K562 (cell line): ENCODE data around the gene KLHL14. TPM values are rescaled to one million over a fixed set of nuclear protein-coding genes. Genes with fewer than 3 reads are reported as not detected.

ENCODE experiments used
- EWSR1 ChIP-seq: fragments of 450-650 bp; IDR thresholded peaks from 2 replicates; pipeline ENCODE4 v1.6.1; 2018; ENCODE audit warnings: borderline replicate concordance, mild to moderate bottlenecking, low read depth, moderate library complexity; ENCODE audit not compliant: partially characterized antibody
- HDAC6 ChIP-seq: IDR thresholded peaks from 2 replicates; pipeline ENCODE4 v1.6.1; 2012; ENCODE audit warnings: low read depth, mild to moderate bottlenecking, control low read depth, inconsistent platforms, low read length, moderate library complexity
- HNRNPL ChIP-seq: fragments of 200-400 bp; formaldehyde crosslinking; IDR thresholded peaks from 2 replicates; pipeline ENCODE4 v1.6.1; 2017; ENCODE audit warnings: low read depth, mild to moderate bottlenecking, low read length
- SAFB2 ChIP-seq: fragments of 200-400 bp; formaldehyde crosslinking; IDR thresholded peaks from 2 replicates; pipeline ENCODE4 v1.6.1; 2018; ENCODE audit warnings: borderline replicate concordance, low read length, low read depth, moderate library complexity; ENCODE audit not compliant: severe bottlenecking
- STAT5A ChIP-seq: IDR thresholded peaks from 2 replicates; pipeline ENCODE4 v1.6.1; 2012; ENCODE audit warnings: low read length, inconsistent platforms, borderline replicate concordance
- TAF9B ChIP-seq: fragments of 450-650 bp; IDR thresholded peaks from 2 replicates; pipeline ENCODE4 v1.6.1; 2018; ENCODE audit warnings: mild to moderate bottlenecking; ENCODE audit not compliant: partially characterized antibody
- THRAP3 ChIP-seq: fragments of 450-650 bp; IDR thresholded peaks from 2 replicates; pipeline ENCODE4 v1.6.1; 2016; ENCODE audit warnings: mild to moderate bottlenecking, inconsistent platforms, borderline replicate concordance
- XRCC3 ChIP-seq: fragments of 450-650 bp; IDR thresholded peaks from 2 replicates; pipeline ENCODE4 v1.6.1; 2017; ENCODE audit warnings: mild to moderate bottlenecking, moderate library complexity
- ZKSCAN3 ChIP-seq: fragments of 250-450 bp; sonication (Bioruptor Pico); IDR thresholded peaks from 2 replicates; pipeline ENCODE4 v1.4.0; 2020
- ZMIZ1 ChIP-seq, 2 experiments: fragments of 150-350 bp in 1 of 2; IDR thresholded peaks; 2 replicates each; pipeline ENCODE4 v1.6.1; 2012 to 2016; ENCODE audit warnings: low read depth in 2 of 2, low read length in 2 of 2, mild to moderate bottlenecking in 1 of 2, moderate library complexity in 1 of 2
- ZNF24 ChIP-seq: fragments of 450-650 bp; IDR thresholded peaks from 2 replicates; pipeline ENCODE4 v1.6.1; 2016
- ZNF436 ChIP-seq: fragments of 250-450, 450-650 bp; sonication (Bioruptor Pico); formaldehyde crosslinking; IDR thresholded peaks from 2 replicates; pipeline ENCODE4 v1.7.0; 2020; ENCODE audit warnings: mild to moderate bottlenecking
- polyA plus RNA-seq, 8 experiments: library from polyadenylated mRNA; depleted of rRNA in 4 of 8; stranded (reverse) in 5 of 8; unstranded in 3 of 8; fragments of >200 nt; fragmentation: Nextera tagmentation in 2 of 8; fragmentation: Illumina TruSeq in 1 of 8; extraction: Ambion mirVana in 2 of 8; extraction: Trizol in 1 of 8; gene quantifications; 2 replicates each; pipeline versions ENCODE4 v1.2.1 to v1.2.3, GENCODE V29; 2011 to 2014; ENCODE audit warnings: inconsistent platforms in 1 of 8, missing spikeins in 1 of 8
- total RNA-seq, 7 experiments: library from RNA; depleted of rRNA in 6 of 7; stranded (reverse); fragments of >200 nt in 6 of 7; fragmentation: Illumina TruSeq in 2 of 7; extraction: Trizol in 2 of 7; gene quantifications; 2 replicates each; pipeline versions ENCODE4 v1.2.1 to v1.2.3, GENCODE V29; 2011 to 2021; ENCODE audit warnings: low replicate concordance in 1 of 7
- TF ChIP-seq, protein P1 (sequence below), 2 experiments: IDR thresholded peaks; 2 replicates each; pipeline ENCODE4 v1.6.1; 2012; ENCODE audit warnings: improper control_type of control experiment in 2 of 2, low read depth in 2 of 2, low read length in 2 of 2, borderline replicate concordance in 1 of 2
- TF ChIP-seq, protein P2 (sequence below): fragments of 450-650 bp; IDR thresholded peaks from 2 replicates; pipeline ENCODE4 v1.6.1; 2018; ENCODE audit warnings: mild to moderate bottlenecking, low read depth; ENCODE audit not compliant: partially characterized antibody

KLHL14 gene
- total and polyA plus RNA-seq, 9 of the 15 experiments (the other 6 are each of a cell fraction or from before 2014, with no cell fraction given) = not detected

- TF ChIP-seq ZMIZ1 (IDR thresholded peaks at IDR 0.05; ENCODE audit: low read depth in 2 of 2, low read length in 2 of 2) (no peak), HNRNPL (no peak), TAF9B (no peak), SAFB2 (no peak), EWSR1 (no peak), ZNF436 (CRISPR knock-in tag) (no peak), STAT5A (no peak), THRAP3 (no peak), HDAC6 (no peak), ZKSCAN3 (no peak), ZNF24 (no peak), XRCC3 (no peak)
- TF ChIP-seq, protein P1, sequence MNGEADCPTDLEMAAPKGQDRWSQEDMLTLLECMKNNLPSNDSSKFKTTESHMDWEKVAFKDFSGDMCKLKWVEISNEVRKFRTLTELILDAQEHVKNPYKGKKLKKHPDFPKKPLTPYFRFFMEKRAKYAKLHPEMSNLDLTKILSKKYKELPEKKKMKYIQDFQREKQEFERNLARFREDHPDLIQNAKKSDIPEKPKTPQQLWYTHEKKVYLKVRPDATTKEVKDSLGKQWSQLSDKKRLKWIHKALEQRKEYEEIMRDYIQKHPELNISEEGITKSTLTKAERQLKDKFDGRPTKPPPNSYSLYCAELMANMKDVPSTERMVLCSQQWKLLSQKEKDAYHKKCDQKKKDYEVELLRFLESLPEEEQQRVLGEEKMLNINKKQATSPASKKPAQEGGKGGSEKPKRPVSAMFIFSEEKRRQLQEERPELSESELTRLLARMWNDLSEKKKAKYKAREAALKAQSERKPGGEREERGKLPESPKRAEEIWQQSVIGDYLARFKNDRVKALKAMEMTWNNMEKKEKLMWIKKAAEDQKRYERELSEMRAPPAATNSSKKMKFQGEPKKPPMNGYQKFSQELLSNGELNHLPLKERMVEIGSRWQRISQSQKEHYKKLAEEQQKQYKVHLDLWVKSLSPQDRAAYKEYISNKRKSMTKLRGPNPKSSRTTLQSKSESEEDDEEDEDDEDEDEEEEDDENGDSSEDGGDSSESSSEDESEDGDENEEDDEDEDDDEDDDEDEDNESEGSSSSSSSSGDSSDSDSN (IDR thresholded peaks at IDR 0.05; ENCODE audit: borderline replicate concordance in 1 of 2, low read depth in 2 of 2, low read length in 2 of 2) = no peak
- TF ChIP-seq, protein P2, sequence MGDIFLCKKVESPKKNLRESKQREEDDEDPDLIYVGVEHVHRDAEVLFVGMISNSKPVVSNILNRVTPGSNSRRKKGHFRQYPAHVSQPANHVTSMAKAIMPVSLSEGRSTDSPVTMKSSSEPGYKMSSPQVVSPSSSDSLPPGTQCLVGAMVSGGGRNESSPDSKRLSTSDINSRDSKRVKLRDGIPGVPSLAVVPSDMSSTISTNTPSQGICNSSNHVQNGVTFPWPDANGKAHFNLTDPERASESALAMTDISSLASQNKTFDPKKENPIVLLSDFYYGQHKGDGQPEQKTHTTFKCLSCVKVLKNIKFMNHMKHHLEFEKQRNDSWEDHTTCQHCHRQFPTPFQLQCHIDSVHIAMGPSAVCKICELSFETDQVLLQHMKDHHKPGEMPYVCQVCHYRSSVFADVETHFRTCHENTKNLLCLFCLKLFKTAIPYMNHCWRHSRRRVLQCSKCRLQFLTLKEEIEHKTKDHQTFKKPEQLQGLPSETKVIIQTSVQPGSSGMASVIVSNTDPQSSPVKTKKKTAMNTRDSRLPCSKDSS = no peak
Observed at GRCh38 chr18:32802591-32803451, 30.0 kb upstream of the KLHL14 start (continued).
